Liver (tissue), 9 donors: ENCODE measurements around the gene MAP3K8. TPM values are rescaled to one million over a fixed set of nuclear protein-coding genes. Genes with fewer than 3 reads are reported as not detected.

Experiments
- DNase-seq: peaks from one replicate; pipeline ENCODE4 v3.0.0-alpha.2; 2017; ENCODE audit warnings: low spot score
- H3K27ac ChIP-seq, 2 donors: one replicate each; pipeline ENCODE4 v1.7.0; 2013; ENCODE audit warnings: inconsistent platforms in 2 of 2, low read length in 2 of 2, control low read depth in 1 of 2, low read depth in 1 of 2, mild to moderate bottlenecking in 1 of 2
- H3K27me3 ChIP-seq, 4 donors: one replicate each; pipeline versions ENCODE4 v1.6.1 to v1.7.0; 2013; ENCODE audit warnings: low read length in 3 of 4, inconsistent platforms in 1 of 4, mild to moderate bottlenecking in 1 of 4, moderate library complexity in 1 of 4; ENCODE audit not compliant: control insufficient read depth in 4 of 4, insufficient read depth in 4 of 4
- H3K36me3 ChIP-seq, 4 donors: one replicate each; pipeline versions ENCODE4 v1.6.1 to v1.7.0; 2013; ENCODE audit warnings: low read length in 3 of 4, mild to moderate bottlenecking in 3 of 4, low read depth in 1 of 4, moderate library complexity in 1 of 4; ENCODE audit not compliant: control insufficient read depth in 4 of 4, insufficient read depth in 3 of 4
- H3K4me1 ChIP-seq, 4 donors: one replicate each; pipeline versions ENCODE4 v1.6.1 to v1.7.0; 2013; ENCODE audit warnings: low read length in 3 of 4, mild to moderate bottlenecking in 3 of 4, moderate library complexity in 1 of 4; ENCODE audit not compliant: control insufficient read depth in 4 of 4, insufficient read depth in 4 of 4
- H3K4me3 ChIP-seq, 3 donors: one replicate each; pipeline versions ENCODE4 v1.6.1 to v1.7.0; 2013; ENCODE audit warnings: low read length in 3 of 3, control low read depth in 1 of 3, low read depth in 1 of 3, mild to moderate bottlenecking in 1 of 3
- H3K9ac ChIP-seq, 2 donors: one replicate each; pipeline ENCODE4 v1.7.0; 2013; ENCODE audit warnings: low read length in 2 of 2, mild to moderate bottlenecking in 2 of 2, moderate library complexity in 2 of 2, control low read depth in 1 of 2, low read depth in 1 of 2
- H3K9me3 ChIP-seq, 4 donors: one replicate each; pipeline versions ENCODE4 v1.6.1 to v1.7.0; 2013; ENCODE audit warnings: low read length in 3 of 4; ENCODE audit not compliant: control insufficient read depth in 4 of 4
- ATF3 ChIP-seq: IDR thresholded peaks from 2 replicates; pipeline ENCODE4 v1.6.1; 2016; ENCODE audit warnings: antibody characterized with exemption
- CTCF ChIP-seq: fragments of 150-350 bp; IDR thresholded peaks from 2 replicates; pipeline ENCODE4 v1.5.1; 2017; ENCODE audit warnings: improper control_type of control experiment, low read depth, low read length; ENCODE audit not compliant: missing input control
- EGR1 ChIP-seq, 2 donors: IDR thresholded peaks; 2 replicates each; pipeline ENCODE4 v1.6.1; 2016 to 2018; ENCODE audit warnings: antibody characterized with exemption in 2 of 2, low read depth in 2 of 2
- FOXA1 ChIP-seq: IDR thresholded peaks from 2 replicates; pipeline ENCODE4 v1.6.1; 2016; ENCODE audit warnings: antibody characterized with exemption
- FOXA2 ChIP-seq: IDR thresholded peaks from 2 replicates; pipeline ENCODE4 v1.6.1; 2016; ENCODE audit warnings: antibody characterized with exemption
- GABPA ChIP-seq, 2 donors: IDR thresholded peaks in 1 of 2; conservative IDR thresholded peaks in 1 of 2; 2 replicates each; pipeline ENCODE4 v1.6.1; 2016; ENCODE audit warnings: antibody characterized with exemption in 2 of 2, mild to moderate bottlenecking in 1 of 2, moderate library complexity in 1 of 2
- HNF4A ChIP-seq, 2 donors: conservative IDR thresholded peaks; 2 replicates each; pipeline ENCODE4 v1.6.1; 2016; ENCODE audit warnings: antibody characterized with exemption in 2 of 2, mild to moderate bottlenecking in 2 of 2
- HNF4G ChIP-seq: IDR thresholded peaks from 2 replicates; pipeline ENCODE4 v1.6.1; 2016; ENCODE audit warnings: antibody characterized with exemption
- JUND ChIP-seq, 2 donors: IDR thresholded peaks; 2 replicates each; pipeline ENCODE4 v1.6.1; 2016; ENCODE audit warnings: antibody characterized with exemption in 2 of 2
- MAX ChIP-seq: IDR thresholded peaks from 2 replicates; pipeline ENCODE4 v1.6.1; 2016; ENCODE audit warnings: antibody characterized with exemption
- NR2F2 ChIP-seq: IDR thresholded peaks from 2 replicates; pipeline ENCODE4 v1.6.1; 2016; ENCODE audit warnings: antibody characterized with exemption
- RAD21 ChIP-seq, 2 donors: IDR thresholded peaks; 2 replicates each; pipeline ENCODE4 v1.6.1; 2016; ENCODE audit warnings: antibody characterized with exemption in 2 of 2, mild to moderate bottlenecking in 2 of 2
- REST ChIP-seq: IDR thresholded peaks from 2 replicates; pipeline ENCODE4 v1.6.1; 2016; ENCODE audit warnings: antibody characterized with exemption, mild to moderate bottlenecking
- RXRA ChIP-seq, 2 donors: IDR thresholded peaks; 2 replicates each; pipeline ENCODE4 v1.6.1; 2017 to 2018; ENCODE audit warnings: antibody characterized with exemption in 2 of 2, mild to moderate bottlenecking in 1 of 2
- SP1 ChIP-seq: IDR thresholded peaks from 2 replicates; pipeline ENCODE4 v1.6.1; 2018; ENCODE audit warnings: antibody characterized with exemption, mild to moderate bottlenecking
- TAF1 ChIP-seq: conservative IDR thresholded peaks from 2 replicates; pipeline ENCODE4 v1.6.1; 2016; ENCODE audit warnings: antibody characterized with exemption, mild to moderate bottlenecking
- YY1 ChIP-seq: IDR thresholded peaks from 2 replicates; pipeline ENCODE4 v1.6.1; 2016; ENCODE audit warnings: antibody characterized with exemption, mild to moderate bottlenecking
- ZBTB33 ChIP-seq: IDR thresholded peaks from 2 replicates; pipeline ENCODE4 v1.6.1; 2016; ENCODE audit warnings: antibody characterized with exemption
- WGBS: extraction: QIAGEN DNeasy Blood & Tissue Kit; methylation state at CpG from one replicate; pipeline ENCODE4 v1.1.7; 2013; 5-methylcytosine and 5-hydroxymethylcytosine counted together
- polyA plus RNA-seq, 2 donors: library from polyadenylated mRNA; stranded (reverse) in 1 of 2; unstranded in 1 of 2; fragments of 200-250 nt in 1 of 2; fragments of >200 nt in 1 of 2; fragmentation: Nextera tagmentation in 1 of 2; extraction: Ambion mirVana in 1 of 2; gene quantifications; one replicate each; pipeline versions ENCODE4 v1.2.1 to v1.2.3, GENCODE V29; 2013 to 2015
- total RNA-seq, 2 donors: library from RNA; depleted of rRNA; stranded (reverse); fragments of >200 nt; gene quantifications; one replicate each; pipeline ENCODE4 v1.2.3, GENCODE V29; 2014
- donor health status: healthy.
- donor health status: healthy.
- donor health status: healthy.
- donor health status: healthy.
- donor health status: healthy.

MAP3K8 gene
- total and polyA plus RNA-seq, 4 donors, result 2.1 to 11.4 (median 6.1) TPM

GRCh38 chr10:30489346-30489745 lies 55.4 kb downstream of the MAP3K8 start:
- Histone ChIP-seq H3K9ac (no peak overlapping the region), H3K27me3 (peaks cover 0 to 5% (median 0%) of the 10 kb centered on the region in 4 donors), H3K4me1 (no peaks in the 10 kb centered on the region), H3K36me3 (no peaks in the 10 kb centered on the region), H3K9me3 (no peaks in the 10 kb centered on the region), H3K4me3 (no peak overlapping the region), H3K27ac (no peak overlapping the region)
- DNase-seq, result no peak
- no peak for TF ChIP-seq TAF1
- no peak for TF ChIP-seq REST
- WGBS, result 53% methylated on average over 7 of the region's 7 CpGs

GRCh38 chr10:30490289-30491000 lies 56.5 kb downstream of the MAP3K8 start:
- H3K27me3 ChIP-seq, result peaks cover 0 to 5% (median 0%) of the 10 kb centered on the region in 4 donors
- H3K4me3 ChIP-seq, result no peak overlapping the region
- no peak for DNase-seq
- no peaks in the 10 kb centered on the region for H3K4me1 ChIP-seq
- H3K9ac ChIP-seq, result no peak overlapping the region
- TF ChIP-seq HNF4G, result no peak
- no peak for TF ChIP-seq MAX
- no peak for TF ChIP-seq EGR1 (IDR thresholded peaks at IDR 0.05; ENCODE audit: low read depth in 2 of 2)
- no peak for TF ChIP-seq FOXA2
- TF ChIP-seq HNF4A (conservative IDR thresholded peaks at IDR 0.05), result no peak
- no peak for TF ChIP-seq NR2F2
- TF ChIP-seq TAF1, result no peak
- TF ChIP-seq FOXA1, result no peak
- TF ChIP-seq SP1, result no peak
- TF ChIP-seq ZBTB33, result no peak
- no peak for TF ChIP-seq CTCF
- no peak for TF ChIP-seq JUND (IDR thresholded peaks at IDR 0.05)
- no peak for TF ChIP-seq GABPA (IDR thresholded peaks at IDR 0.05 in 1 of 2, conservative IDR thresholded peaks at IDR 0.05 in 1 of 2)
- TF ChIP-seq RXRA (IDR thresholded peaks at IDR 0.05), result no peak
- no peak for TF ChIP-seq REST
- TF ChIP-seq YY1, result no peak
- TF ChIP-seq ATF3, result no peak
- no peak for TF ChIP-seq RAD21 (IDR thresholded peaks at IDR 0.05)
- no peaks in the 10 kb centered on the region for H3K9me3 ChIP-seq
- H3K36me3 ChIP-seq, result no peaks in the 10 kb centered on the region
- no peak overlapping the region for H3K27ac ChIP-seq
- 82% methylated on average over 9 of the region's 9 CpGs for WGBS
